GM15510 (cell line): Measurements from ENCODE around the gene ABHD5.

Experiments
- POLR2A ChIP-seq: IDR thresholded peaks from 3 replicates; pipeline ENCODE4 v1.6.1; 2011; ENCODE audit warnings: borderline replicate concordance; ENCODE audit not compliant: insufficient read length; ENCODE audit errors: extremely low read depth

The ABHD5 gene

GRCh38 chr3:43774799-43775198 lies 84.1 kb downstream of the ABHD5 start:
- no peak for TF ChIP-seq POLR2A

DNA sequence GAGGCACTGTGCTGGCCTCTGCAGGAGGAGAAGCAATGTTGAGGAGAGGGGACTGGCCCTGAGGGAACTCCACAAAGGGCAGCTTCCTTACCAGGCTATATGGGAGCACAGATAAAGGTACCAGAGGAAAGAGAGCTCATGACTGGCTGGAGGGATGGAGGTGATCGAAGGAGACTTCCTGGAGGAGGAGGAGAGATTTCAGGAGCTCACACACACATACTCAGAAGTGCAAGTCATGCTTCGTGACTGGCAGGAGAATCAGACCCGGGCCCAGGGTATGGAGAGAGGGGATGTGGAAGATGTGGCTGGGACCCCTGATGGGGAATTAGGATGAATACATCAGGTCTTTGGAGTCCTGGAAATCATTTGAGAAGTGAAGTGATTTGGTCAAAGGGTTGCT lies 85.4 kb downstream of the ABHD5 start:
- TF ChIP-seq POLR2A, result no peak

DNA sequence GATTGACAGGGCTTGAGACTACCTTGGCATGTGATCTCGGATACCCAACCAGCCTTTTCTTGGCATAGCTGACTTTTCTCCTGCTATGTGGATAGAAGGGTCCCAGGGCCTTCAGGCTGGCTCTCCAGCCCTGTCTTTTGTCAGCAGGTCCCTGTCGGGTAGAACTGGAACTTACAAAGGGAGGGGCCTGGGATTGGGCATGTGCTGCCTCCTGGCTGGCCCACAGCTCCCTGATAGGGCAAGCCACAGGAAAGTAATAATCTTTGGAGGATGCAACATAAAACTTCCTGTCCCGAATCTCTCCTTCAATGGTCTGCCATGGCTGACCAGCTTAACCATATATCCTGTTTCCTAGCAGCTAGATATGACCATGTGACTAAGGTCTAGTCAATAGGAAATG lies 89.1 kb downstream of the ABHD5 start:
- no peak for TF ChIP-seq POLR2A

DNA sequence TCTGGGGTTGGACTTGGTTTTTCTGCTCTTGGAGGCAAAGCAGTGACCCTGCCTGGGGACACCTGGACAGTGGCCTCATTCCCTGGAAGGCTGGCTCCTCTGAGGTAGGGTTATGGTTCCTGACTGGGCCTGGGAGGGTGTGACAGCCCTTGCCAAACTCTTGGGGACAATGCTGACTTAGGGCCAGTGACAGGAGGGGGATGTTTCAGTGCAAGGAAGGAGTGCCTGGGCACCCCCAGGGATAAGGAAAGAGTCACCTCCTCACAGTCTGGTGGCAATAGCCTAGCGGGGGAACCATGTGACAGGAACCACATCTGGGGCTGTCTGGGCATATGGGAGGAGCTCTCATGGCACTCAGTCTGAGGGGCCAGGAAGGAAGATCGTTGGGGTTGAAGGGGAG lies 91.8 kb downstream of the ABHD5 start:
- TF ChIP-seq POLR2A, result no peak
